Right lobe of liver (tissue), 6 donors: Measurements from ENCODE around the gene MYO1F. TPM values are rescaled to one million over a fixed set of nuclear protein-coding genes. Genes with fewer than 3 reads are reported as not detected.
A peak's percentile ranks its signal among the peaks of the same experiment; 100 is the strongest.
"Not testable (repeated sequence)": the region's sequence is repeated elsewhere in the genome, so short reads cannot be mapped to it uniquely, and the experiment has no call there.

Source experiments
- ATAC-seq, 4 donors: fragments of 200-7000 bp; cut with Tn5 transposase; one replicate each; pipeline ENCODE4 v1.9.1; 2020; ENCODE audit warnings: mild to moderate bottlenecking in 4 of 4, moderate library complexity in 4 of 4
- DNase-seq, 3 donors: peaks; one replicate each; pipeline ENCODE4 v3.0.0-alpha.2; 2020
- H3K27ac ChIP-seq, 3 donors: fragments of 200-600 bp; one replicate each; pipeline ENCODE4 v1.8.0; 2022
- H3K27me3 ChIP-seq, 2 donors: fragments of 200-600 bp; one replicate each; pipeline ENCODE4 v1.8.0; 2022
- H3K36me3 ChIP-seq, 4 donors: fragments of 200-600 bp; sonication (generic) in 1 of 4; one replicate each; pipeline versions ENCODE4 v1.5.1 to v1.8.0; 2017 to 2022; ENCODE audit warnings: control low read depth in 1 of 4
- H3K4me1 ChIP-seq, 4 donors: fragments of 200-600 bp; sonication (generic) in 1 of 4; one replicate each; pipeline versions ENCODE4 v1.5.1 to v1.8.0; 2017 to 2022; ENCODE audit warnings: control low read depth in 1 of 4
- H3K4me3 ChIP-seq, 3 donors: fragments of 200-600 bp; one replicate each; pipeline ENCODE4 v1.8.0; 2022
- H3K9me3 ChIP-seq, 4 donors: fragments of 200-600 bp; sonication (generic) in 1 of 4; one replicate each; pipeline versions ENCODE4 v1.5.1 to v1.8.0; 2017 to 2022; ENCODE audit warnings: control low read depth in 1 of 4
- CTCF ChIP-seq, 4 donors: fragments of 200-600 bp in 3 of 4; fragments of 450-650 bp in 1 of 4; IDR thresholded peaks; one replicate each; pipeline versions ENCODE4 v1.5.1 to v1.8.0; 2016 to 2022; ENCODE audit warnings: antibody characterized with exemption in 4 of 4, mild to moderate bottlenecking in 2 of 4
- POLR2A ChIP-seq: fragments of 450-650 bp; IDR thresholded peaks from one replicate; pipeline ENCODE4 v1.6.1; 2017; ENCODE audit warnings: antibody characterized with exemption, mild to moderate bottlenecking
- WGBS: methylation state at CpG from one replicate; pipeline ENCODE4 v1.1.6; 2018; ENCODE audit warnings: low coverage, low lambda C conversion rate; ENCODE audit not compliant: insufficient coverage; ENCODE audit errors: missing lambda C conversion rate; 5-methylcytosine and 5-hydroxymethylcytosine counted together
- intact Hi-C, 2 donors: fragments of 100-400 bp; cut with DNase I; formaldehyde crosslinking; loops; one replicate each; pipeline versions ENCODE4 v1.11.2 to v1.14.1; 2022
- total RNA-seq, 6 experiments: library from RNA; depleted of rRNA in 2 of 6; stranded (reverse); fragments of >200 nt in 2 of 6; fragmentation: NEBNext Ultra II Directional in 3 of 6; extraction: Animal tissue kit (Norgen Biotek cat#: 25700) in 3 of 6; gene quantifications; one replicate each; pipeline versions ENCODE4 v1.1.0 to v1.2.4, GENCODE V29; 2016 to 2023
- donor health status: DM: no; HTN: yes; CAD: no.
- donor health status: DM: no; HTN: no; CAD: no.
- donor health status: DM: no; HTN: no; CAD: no.
- donor health status: DM: no; HTN: yes; CAD: no.
- donor health status: DM: no; HTN: yes; CAD: no.

MYO1F gene
- total RNA-seq, 6 experiments from 2014 or later = 7.9 to 21.5 (median 10.2) TPM

- no peak overlapping the region for H3K4me3 ChIP-seq
These were observed 499 bp upstream of the MYO1F start for GRCh38 chr19:8577741-8578140.

GRCh38 chr19:8576273-8576993 is 809 bp downstream of the MYO1F start:
- TF ChIP-seq CTCF (IDR thresholded peaks at IDR 0.05) (no peak), POLR2A (no peak)
- peaks cover 0 to 10% (median 0%) of the 10 kb centered on the region in 4 donors for H3K4me1 ChIP-seq
- ATAC-seq = peak; percentile 15 to 44 (median 34)
- no peaks in the 10 kb centered on the region for H3K27me3 ChIP-seq
- intact Hi-C loops = no loop called here
- peak overlapping the region; percentile 22 to 44 (median 28) for H3K4me3 ChIP-seq
- peak overlapping the region; percentile 26 to 63 (median 51) for H3K27ac ChIP-seq
- H3K36me3 ChIP-seq = no peaks in the 10 kb centered on the region
- no peaks in the 10 kb centered on the region for H3K9me3 ChIP-seq
- 40% methylated on average over 15 of the region's 19 CpGs for WGBS
- DNase-seq = peak in 1 of 3 donors; percentile 47

More at GRCh38 chr19:8577741-8578140, 499 bp upstream of the MYO1F start:
- no peaks in the 10 kb centered on the region for H3K36me3 ChIP-seq
- ATAC-seq (no peak), DNase-seq (no peak)
- no peak overlapping the region for H3K27ac ChIP-seq
- WGBS = 59% methylated on average over 4 of the region's 4 CpGs
- peaks cover 0 to 10% (median 0%) of the 10 kb centered on the region in 4 donors for H3K4me1 ChIP-seq
- no peaks in the 10 kb centered on the region for H3K9me3 ChIP-seq
- TF ChIP-seq POLR2A (no peak), CTCF (IDR thresholded peaks at IDR 0.05) (no peak)
- intact Hi-C loops = no loop called here
- H3K27me3 ChIP-seq = no peaks in the 10 kb centered on the region

GRCh38 chr19:8575467-8575997 is 1.7 kb downstream of the MYO1F start:
- Histone ChIP-seq H3K36me3 (no peaks in the 10 kb centered on the region), H3K4me1 (peaks cover 0 to 5% (median 0%) of the 10 kb centered on the region in 4 donors), H3K27me3 (no peaks in the 10 kb centered on the region), H3K27ac (peak overlapping the region in 2 of 3 donors; percentile 51 to 63), H3K9me3 (no peaks in the 10 kb centered on the region), H3K4me3 (peak overlapping the region; percentile 22 to 44 (median 28))
- DNase-seq (peak in 1 of 3 donors; percentile 46), ATAC-seq (peak in 2 of 4 donors; percentile 3 to 10)
- intact Hi-C loops = no loop called here
- 32% methylated on average over 7 of the region's 10 CpGs for WGBS
- no peak for TF ChIP-seq CTCF (IDR thresholded peaks at IDR 0.05)
- TF ChIP-seq POLR2A = no peak

- H3K4me3 ChIP-seq, H3K27me3 ChIP-seq, DNase-seq, H3K4me1 ChIP-seq, intact Hi-C loops, H3K9me3 ChIP-seq, H3K27ac ChIP-seq, ATAC-seq, H3K36me3 ChIP-seq: not testable (repeated sequence)
- WGBS = 87% methylated on average over 4 of the region's 7 CpGs
These were observed 2.7 kb downstream of the MYO1F start for GRCh38 chr19:8574619-8574922.

- no peaks in the 10 kb centered on the region for H3K36me3 ChIP-seq
- no peak overlapping the region for H3K4me3 ChIP-seq
- no peaks in the 10 kb centered on the region for H3K27me3 ChIP-seq
- no peak for TF ChIP-seq CTCF (IDR thresholded peaks at IDR 0.05)
- TF ChIP-seq POLR2A = no peak
- H3K27ac ChIP-seq = no peak overlapping the region
- intact Hi-C loops = no loop called here
- WGBS = 52% methylated on average over 4 of the region's 7 CpGs
- DNase-seq = no peak
- H3K9me3 ChIP-seq = no peaks in the 10 kb centered on the region
- no peaks in the 10 kb centered on the region for H3K4me1 ChIP-seq
- ATAC-seq = no peak
These were observed 3.9 kb downstream of the MYO1F start for GRCh38 chr19:8573316-8573715.
